ENCODE results near the gene SERAC1. TPM values are rescaled to one million over a fixed set of nuclear protein-coding genes. Genes with fewer than 3 reads are reported as not detected.

The SERAC1 gene
- total and polyA plus RNA-seq, 2 of the 4 experiments (the other 2 are of a cell fraction), result 7.7 to 15.6 TPM

GRCh38 chr6:158143700-158144099, 24.4 kb downstream of the SERAC1 start:
- Histone ChIP-seq H3K23ac (ENCODE audit: low read depth, low read length) (no peak overlapping the region), H3K36me3 (ENCODE audit: control insufficient read depth, insufficient read depth, low read length) (peaks cover 5% of the 10 kb centered on the region), H4K5ac (ENCODE audit: low read depth, low read length) (no peak overlapping the region), H3K4me1 (ENCODE audit: control insufficient read depth, insufficient read depth, low read length) (no peaks in the 10 kb centered on the region; the same call in 1 of the 2 replicates), H3K14ac (replicated peaks; ENCODE audit: low read depth, low read length) (peak overlapping the region; percentile 77; the same call in 1 of the 2 replicates), H3K27me3 (ENCODE audit: control insufficient read depth, insufficient read depth, low read length) (no peaks in the 10 kb centered on the region), H2BK20ac (ENCODE audit: low read depth, low read length) (peak overlapping the region; percentile 36; the same call in 1 of the 2 replicates), H3K9me3 (ENCODE audit: control insufficient read depth, insufficient read depth, low read length) (no peaks in the 10 kb centered on the region), H3K27ac (ENCODE audit: insufficient read depth, low read length) (no peak overlapping the region), H4K8ac (ENCODE audit: low read depth in 2 of 2, low read length in 2 of 2) (peak overlapping the region in 1 of 2 experiments; percentile 21; a peak in 1 of 4 replicates), H3K4me2 (ENCODE audit: low read depth, low read length) (no peak overlapping the region), H3K4ac (ENCODE audit: low read depth, low read length) (no peak overlapping the region), H2AFZ (replicated peaks; ENCODE audit: low read length, poor library complexity) (no peak overlapping the region), H3K9ac (ENCODE audit: low read depth, low read length) (no peak overlapping the region), H3K4me3 (ENCODE audit: insufficient read depth, low read depth, low read length) (no peak overlapping the region), H3K56ac (ENCODE audit: extremely low read depth, insufficient read depth, low read length) (no peak overlapping the region), H3K79me1 (ENCODE audit: low read depth in 1 of 2, low read length in 2 of 2) (peaks cover 3 to 6% of the 10 kb centered on the region in 2 experiments; a peak in 1 of 4 replicates), H2AK5ac (ENCODE audit: low read depth, low read length) (0 out of 2 replicates have a peak overlapping the region, but pooled peaks have one; percentile 36), H2BK120ac (ENCODE audit: low read depth, low read length) (0 out of 2 replicates have a peak overlapping the region, but pooled peaks have one; percentile 22), H3K9me1 (ENCODE audit: insufficient read depth, low read length) (peaks cover 3% of the 10 kb centered on the region; the same call in 1 of the 2 replicates), H2AK9ac (replicated peaks; ENCODE audit: low read depth, low read length, poor library complexity) (peak overlapping the region; percentile 35), H2BK5ac (ENCODE audit: low read depth, low read length, poor library complexity, severe bottlenecking) (no peak overlapping the region), H2BK15ac (ENCODE audit: low read depth, low read length) (no peak overlapping the region), H3K18ac (ENCODE audit: low read depth, low read length) (no peak overlapping the region), H4K20me1 (ENCODE audit: insufficient read depth, low read length) (no peaks in the 10 kb centered on the region), H4K91ac (ENCODE audit: insufficient read depth, low read depth, low read length) (no peak overlapping the region)
- in situ Hi-C loops (cut with MboI; ENCODE audit: low sequenced_read_pairs), result no loop called here
- dilution Hi-C loops (cut with HindIII; ENCODE audit: low sequenced_read_pairs, unreplicated experiment), result no loop called here
- CTCF ChIA-PET, result interaction anchor here (1.5 to 2.3 kb wide), 3 partner anchors 11 to 70 kb away, joined by 3 to 11 read pairs (median 3); no protein-coding TSS in a partner anchor
- no CpG with 5 or more reads among the region's 1 CpG for WGBS, 2 experiments (ENCODE audit: extremely low coverage in 2 of 2, insufficient read length in 1 of 2)
- POLR2A ChIA-PET (ENCODE audit: unreplicated experiment), result no interaction called here
- ATAC-seq (ENCODE audit: low read depth), result no peak
- TF ChIP-seq FOS (IDR thresholded peaks at IDR 0.05; ENCODE audit: low read depth, low read length) (no peak), CTCF (conservative IDR thresholded peaks at IDR 0.05; ENCODE audit: low read depth, low read length) (peak; percentile 27)
- intact Hi-C loops (cut with micrococcal nuclease), result no loop called here
- no TSS peak for BruUV-seq (replicated peaks)
- DNase-seq, result peak; percentile 7

All from IMR-90 (cell line).